Renal cortex interstitium (tissue), 11 donors: ENCODE results near the gene CIRBP. TPM values are rescaled to one million over a fixed set of nuclear protein-coding genes. Genes with fewer than 3 reads are reported as not detected.

ENCODE experiments used
- DNase-seq, 11 donors: peaks; one replicate each; pipeline ENCODE4 v3.0.0-alpha.2; 2013; ENCODE audit warnings: low read depth in 9 of 11, low spot score in 4 of 11; ENCODE audit errors: extremely low read depth in 1 of 11
- polyA plus RNA-seq, 3 donors: library from polyadenylated mRNA; unstranded; fragments of 120-200 nt; gene quantifications; one replicate each; pipeline ENCODE4 v1.2.1, GENCODE V29; 2013; ENCODE audit not compliant: insufficient read length in 3 of 3

CIRBP gene
- polyA plus RNA-seq, 3 donors: 803 to 982 (median 849) TPM

- DNase-seq: no peak
These were observed 12.6 kb downstream of the CIRBP start for GRCh38 chr19:1281569-1282287.

- DNase-seq: no peak
These were observed 13.6 kb downstream of the CIRBP start for GRCh38 chr19:1282588-1283206.

GRCh38 chr19:1283207-1283916 lies 14.2 kb downstream of the CIRBP start:
- no peak for DNase-seq

- no peak for DNase-seq
These were observed 14.8 kb downstream of the CIRBP start for GRCh38 chr19:1283917-1284292.

- DNase-seq: no peak
These were observed 15.3 kb downstream of the CIRBP start for GRCh38 chr19:1284293-1284978.

GRCh38 chr19:1284979-1285736 lies 16.0 kb downstream of the CIRBP start:
- no peak for DNase-seq

GRCh38 chr19:1285737-1286360 lies 16.7 kb downstream of the CIRBP start, which contains the start of gene EFNA2:
EFNA2 (plus strand) TSS chr19:1285873; CDS start chr19:1286169, 296 bp downstream.
- no peak for DNase-seq

- no peak for DNase-seq
These were observed 17.6 kb downstream of the CIRBP start for GRCh38 chr19:1286487-1287353.

- no peak for DNase-seq
These were observed 18.5 kb downstream of the CIRBP start for GRCh38 chr19:1287354-1288225.

GRCh38 chr19:1288226-1288612 lies 19.1 kb downstream of the CIRBP start:
- no peak for DNase-seq

GRCh38 chr19:1288833-1289685 lies 19.9 kb downstream of the CIRBP start:
- no peak for DNase-seq

GRCh38 chr19:1289686-1290025 lies 20.5 kb downstream of the CIRBP start:
- no peak for DNase-seq

GRCh38 chr19:1290196-1290702 lies 21.1 kb downstream of the CIRBP start:
- DNase-seq: no peak

- DNase-seq: no peak
These were observed 21.8 kb downstream of the CIRBP start for GRCh38 chr19:1290703-1291651.
